Germinal center (tissue), 1 donor: Measurements from ENCODE around the gene A4GNT.
A peak's percentile ranks its signal among the peaks of the same experiment; 100 is the strongest.
"Not testable (repeated sequence)": the region's sequence is repeated elsewhere in the genome, so short reads cannot be mapped to it uniquely, and the experiment has no call there.

Experiments used
- DNase-seq: peaks from one replicate; pipeline ENCODE4 v3.0.0; 2012; ENCODE audit warnings: mixed read lengths, low spot score

A4GNT gene

DNA sequence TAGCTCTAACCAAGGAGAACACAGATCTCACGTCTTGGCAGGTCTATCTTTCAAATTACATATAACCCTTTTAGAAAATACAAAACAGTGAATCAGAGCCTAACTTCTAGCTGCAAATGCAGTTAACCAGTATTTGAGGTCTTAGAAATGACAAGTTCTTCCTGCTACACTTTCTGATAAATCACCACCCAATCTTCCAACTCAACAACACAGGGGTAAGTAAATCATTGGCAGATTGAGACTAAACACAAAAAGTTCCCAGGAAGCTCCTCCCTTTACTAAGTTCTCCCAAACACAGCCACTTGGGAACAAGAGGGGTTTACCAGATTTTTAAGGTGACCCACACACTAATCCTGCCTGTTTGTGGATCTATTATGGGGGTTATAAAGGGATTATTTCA, at the start of gene A4GNT:
Gene A4GNT, minus strand, starts transcription at position 152 of the 400 bp plus-strand sequence. CDS start 1,134 bp downstream, outside the sequence.
- DNase-seq, result no peak

DNA sequence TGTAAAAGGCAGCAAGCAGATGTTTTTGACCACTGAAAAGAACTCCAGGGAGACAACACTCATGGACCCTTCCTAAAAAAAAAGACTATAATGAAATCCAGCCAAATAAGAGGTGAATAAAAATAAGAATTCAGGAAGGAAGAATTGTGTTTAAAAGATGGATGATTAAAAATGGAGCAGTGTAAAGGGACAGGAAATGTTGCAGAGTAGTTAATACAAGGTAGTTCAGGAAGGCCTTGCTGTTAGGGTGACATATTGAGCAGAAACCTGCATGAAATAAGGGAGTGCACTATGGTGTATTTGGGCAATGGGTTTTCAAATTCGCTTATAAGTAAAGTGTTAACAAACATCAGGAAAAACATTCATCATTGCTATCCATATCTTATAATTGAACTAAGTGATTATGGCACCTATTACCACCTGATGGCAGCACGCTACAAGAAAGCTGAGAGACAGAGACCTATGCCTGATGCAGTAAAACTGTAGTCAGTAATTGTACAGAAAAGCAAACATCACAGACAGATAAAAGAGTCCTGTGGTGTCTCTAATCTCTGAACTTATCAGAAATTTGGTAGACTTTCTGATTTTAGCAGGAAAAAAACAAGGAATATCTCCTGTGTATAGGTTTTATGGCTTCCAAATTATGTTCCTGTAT, 48.3 kb upstream of the A4GNT start:
- DNase-seq, result peak; percentile 11

DNA sequence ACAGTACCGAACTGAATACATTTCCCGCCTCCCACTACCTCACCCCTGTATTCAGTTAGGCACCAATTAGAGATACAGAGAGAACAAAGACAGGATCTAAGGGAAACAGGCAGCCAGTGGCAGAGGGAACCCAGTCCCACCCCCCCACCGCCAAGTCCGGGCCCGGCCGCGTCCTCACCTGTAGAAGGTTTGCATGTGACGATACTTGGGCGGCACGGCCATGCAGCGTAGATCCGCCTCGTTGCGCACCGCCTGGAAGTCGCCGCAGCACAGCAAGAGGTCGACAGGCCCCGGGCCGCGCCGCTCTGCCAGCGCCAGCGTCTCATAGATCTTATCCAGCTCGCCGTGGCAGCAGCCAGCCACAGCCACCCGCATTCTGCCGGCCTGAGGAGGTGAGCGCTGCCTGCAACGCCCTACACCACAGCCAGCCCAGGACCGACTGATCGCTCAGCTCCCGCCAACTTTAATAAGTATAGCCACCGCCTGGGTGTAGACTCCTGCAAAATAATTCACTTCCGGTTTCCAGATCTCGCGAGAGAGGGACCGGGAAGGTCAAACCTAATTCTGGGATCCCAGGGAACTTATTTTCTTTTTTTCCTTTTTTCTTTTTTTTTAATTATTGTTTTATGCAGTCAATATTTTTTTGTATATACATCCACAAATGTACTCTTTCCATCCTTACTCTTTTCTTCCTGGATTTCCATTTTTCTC, 42.4 kb upstream of the A4GNT start, which contains the start of gene DBR1:
Gene DBR1, minus strand, starts transcription at position 501 of the 711 bp plus-strand sequence. Its CDS starts 126 bp downstream, at position 375.
- DNase-seq, result peak; percentile 63

DNA sequence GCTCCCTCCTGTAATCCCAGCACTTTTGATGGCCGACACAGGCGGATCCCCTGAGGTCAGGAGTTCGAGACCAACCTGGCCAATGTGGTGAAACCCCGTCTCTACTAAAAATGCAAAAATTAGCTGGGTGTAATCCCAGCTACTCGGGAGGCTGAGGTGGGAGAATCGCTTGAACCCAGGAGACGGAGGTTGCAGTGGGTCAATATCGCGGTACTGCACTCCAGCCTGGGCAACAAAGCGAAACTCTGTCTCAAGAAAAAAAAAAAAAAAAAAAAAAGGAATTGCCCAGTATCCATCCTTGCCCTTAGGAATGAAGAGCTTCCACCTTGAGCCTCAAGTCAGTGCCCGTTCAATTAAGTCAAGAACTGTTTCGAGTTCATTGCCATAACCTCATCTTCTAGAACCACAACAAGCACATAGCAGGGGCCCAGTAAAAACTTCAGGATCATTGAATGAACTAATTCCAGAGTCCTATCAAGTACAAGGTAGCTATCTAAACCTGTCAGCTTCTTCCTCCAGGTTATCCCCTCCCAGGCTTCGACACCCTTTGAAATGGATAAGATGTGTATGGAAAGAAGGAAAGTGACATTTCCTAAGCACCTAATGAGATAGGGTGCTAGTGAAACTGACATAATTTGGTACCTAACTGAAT, 41.7 kb upstream of the A4GNT start:
- DNase-seq, result no peak

DNA sequence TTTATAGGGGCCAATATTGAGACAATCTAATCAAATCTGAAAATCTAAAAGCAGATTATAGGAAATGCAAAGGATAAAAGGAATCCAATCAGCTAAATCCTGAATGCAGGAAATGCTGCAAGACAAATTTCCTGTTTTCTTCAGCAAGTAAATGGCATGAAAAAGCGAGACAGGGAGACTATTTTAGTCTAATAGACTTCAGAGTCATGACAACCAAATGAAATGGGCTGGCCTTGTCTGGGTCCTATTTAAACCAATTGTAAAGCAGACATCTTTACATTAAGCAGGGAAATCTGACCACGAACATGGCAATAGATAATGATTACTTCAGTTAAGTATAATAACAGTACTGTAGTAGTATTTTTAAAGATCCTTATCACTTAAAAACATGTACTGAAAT, 40.4 kb upstream of the A4GNT start:
- DNase-seq, result no peak

DNA sequence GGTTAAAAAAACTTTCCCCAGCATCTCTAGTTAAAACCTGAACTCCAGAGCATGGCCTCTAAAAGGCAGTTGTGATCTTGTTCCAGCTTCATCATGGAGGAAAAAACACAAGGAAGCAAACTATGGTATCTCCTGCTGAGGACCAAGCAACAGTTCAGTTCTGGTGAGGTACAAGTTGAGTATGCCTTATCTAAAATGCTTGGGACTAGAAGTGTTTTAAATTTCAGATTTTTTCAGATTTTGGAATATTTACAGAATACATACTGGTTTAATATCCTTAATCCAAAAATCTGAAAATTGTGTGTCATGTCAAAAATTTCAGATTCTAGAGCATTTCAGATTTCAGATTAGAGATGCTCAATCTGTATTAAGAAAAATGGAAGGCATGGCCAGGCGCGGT, 32.9 kb upstream of the A4GNT start:
- no peak for DNase-seq

DNA sequence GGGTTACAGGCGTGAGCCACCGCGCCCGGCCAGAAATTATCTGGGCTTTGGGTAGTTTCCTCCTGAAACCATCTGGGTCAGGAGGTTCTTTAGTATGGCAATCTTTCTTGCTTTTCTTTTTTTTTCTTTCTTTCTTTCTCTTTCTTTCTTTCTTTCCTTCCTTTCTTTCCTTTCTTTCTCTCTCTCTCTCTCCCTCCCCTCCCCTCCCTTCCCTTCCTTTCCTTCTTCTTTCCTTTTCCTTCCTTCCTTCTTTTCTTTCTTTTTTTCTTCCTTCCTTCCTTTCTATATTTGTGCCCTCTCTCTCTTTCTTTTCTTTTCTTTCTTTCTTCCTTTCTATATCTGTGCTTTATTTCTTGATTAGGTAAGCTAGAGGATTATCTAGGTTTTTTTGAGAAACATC, 25.6 kb upstream of the A4GNT start:
- DNase-seq, result no peak

DNA sequence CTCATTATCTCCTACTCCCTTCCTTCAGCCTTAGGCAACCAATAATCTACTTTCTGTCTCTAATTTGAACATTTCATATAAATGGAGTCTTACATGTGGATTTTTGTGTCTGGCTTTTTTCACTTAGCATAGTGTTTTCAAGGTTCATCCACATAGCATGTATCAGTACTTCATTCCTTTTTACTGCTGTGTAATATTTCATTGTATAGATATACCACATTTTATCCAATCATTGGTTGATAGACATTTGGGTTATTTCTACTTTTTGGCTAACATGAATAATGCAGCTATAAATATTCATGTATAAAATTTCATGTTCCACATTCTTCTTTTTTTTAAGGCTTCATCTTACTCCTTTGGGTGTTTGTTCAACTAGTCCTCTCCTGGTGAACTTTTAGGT, 22.3 kb upstream of the A4GNT start:
- DNase-seq, result no peak

DNA sequence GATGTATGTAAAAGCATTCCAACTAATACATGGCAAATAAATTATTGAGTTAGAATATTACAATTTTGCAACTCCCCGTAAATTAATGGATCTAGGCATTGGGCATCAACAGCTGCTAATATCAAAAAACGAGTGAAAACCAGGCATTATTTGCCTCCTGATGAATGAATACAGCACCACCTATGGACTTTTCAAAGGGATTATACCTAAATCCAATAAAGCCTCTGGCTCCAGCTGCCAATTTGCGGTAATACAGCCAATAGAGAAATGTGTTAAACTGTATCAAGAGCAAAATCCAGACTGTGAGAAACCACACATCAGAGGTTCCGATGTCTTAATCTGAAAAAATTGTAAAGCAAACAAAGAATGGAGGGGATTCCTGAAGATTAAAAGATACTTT, 16.3 kb upstream of the A4GNT start:
- no peak for DNase-seq

DNA sequence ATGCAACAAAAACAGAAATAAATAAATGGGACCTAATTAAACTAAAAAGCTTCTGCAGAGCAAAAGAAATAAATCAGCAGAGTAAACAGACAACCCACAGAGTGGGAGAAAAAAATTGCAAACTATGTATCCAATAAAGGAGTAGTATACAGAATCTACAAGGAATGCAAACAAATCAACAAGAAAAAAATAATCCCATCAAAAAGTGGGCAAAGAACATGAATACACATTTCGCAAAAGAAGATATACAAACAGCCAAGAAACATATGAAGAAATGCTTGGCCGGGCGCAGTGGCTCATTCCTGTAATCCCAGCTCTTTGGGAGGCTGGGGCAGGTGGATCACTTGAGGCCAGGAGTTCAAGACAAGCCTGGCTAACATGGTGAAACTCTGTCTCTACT, 10.0 kb upstream of the A4GNT start:
- DNase-seq, result not testable (repeated sequence)

DNA sequence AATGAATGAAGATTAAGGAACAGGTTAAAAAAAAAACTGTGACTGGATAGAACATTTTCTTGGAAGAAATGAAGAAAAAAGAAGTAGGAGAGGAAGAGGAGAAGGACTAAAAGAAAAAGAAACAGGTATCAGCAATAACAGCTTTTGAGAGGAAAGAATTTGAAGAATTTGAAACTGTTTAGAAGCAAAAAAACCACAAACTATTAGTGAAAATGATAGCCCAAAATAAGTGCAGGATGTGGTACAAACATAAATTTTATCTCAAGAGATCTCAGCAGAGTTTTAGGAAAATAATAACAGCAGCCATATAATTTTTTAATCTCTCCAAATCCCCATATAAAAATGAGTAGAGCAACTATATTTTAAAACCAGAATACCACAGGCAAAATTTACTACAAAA, 8.8 kb upstream of the A4GNT start:
- DNase-seq, result no peak

DNA sequence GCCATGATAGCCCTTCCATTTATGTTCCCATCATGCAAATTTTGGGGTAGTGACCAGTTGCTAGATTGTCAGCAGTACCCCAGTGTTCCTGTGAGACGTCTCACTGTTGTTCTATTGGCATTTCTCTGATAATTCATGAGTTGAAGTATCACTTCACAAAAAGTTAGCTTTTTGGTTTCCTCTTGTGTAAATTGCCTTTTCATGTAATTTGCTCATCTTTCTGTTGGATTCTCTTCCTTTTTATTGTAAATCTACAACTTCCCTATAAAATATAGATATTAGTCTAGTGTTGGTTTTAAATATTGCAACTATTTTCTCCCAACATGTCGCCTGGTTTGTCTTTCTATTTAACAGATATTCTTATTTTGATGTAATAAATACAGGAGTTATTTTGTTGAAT, 7.5 kb upstream of the A4GNT start:
- DNase-seq, result no peak

DNA sequence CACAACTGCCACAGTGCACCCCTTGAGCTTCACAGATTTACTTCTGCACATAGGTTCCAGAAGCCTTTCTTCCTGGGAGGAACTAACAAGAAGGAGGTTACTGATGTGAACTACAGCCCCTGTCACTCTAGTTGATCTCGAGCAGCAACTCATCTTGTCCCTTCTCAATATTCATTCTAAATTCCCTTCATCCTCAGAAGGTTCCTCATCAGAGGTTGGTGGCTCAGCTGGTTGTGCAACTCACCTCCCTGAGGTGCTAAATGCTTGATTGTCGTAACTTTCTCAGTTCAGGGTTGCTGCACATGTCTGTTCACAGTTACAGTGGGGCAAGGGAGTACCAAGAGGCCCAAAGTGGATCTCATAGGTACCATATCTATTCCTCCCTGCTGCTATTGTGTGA, 5.7 kb upstream of the A4GNT start:
- no peak for DNase-seq

DNA sequence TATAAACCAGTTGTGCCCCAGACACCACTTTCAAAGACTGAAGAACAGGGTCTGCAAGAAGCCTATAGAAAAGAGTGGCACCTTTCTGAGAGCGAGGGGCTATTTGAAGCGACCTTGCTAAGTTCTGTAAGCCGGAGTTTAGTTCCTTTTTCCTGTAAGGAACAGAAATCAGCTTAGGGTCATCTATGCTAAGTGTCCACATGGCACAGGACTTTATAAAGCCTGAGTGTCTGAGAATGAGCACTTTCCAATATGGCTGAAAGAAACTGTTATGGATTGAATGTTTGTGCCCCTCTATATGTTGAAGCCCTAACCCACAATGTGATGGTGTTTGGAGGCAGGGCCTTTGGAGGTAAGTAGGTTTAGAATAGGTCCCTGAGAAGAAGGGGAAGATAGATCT, 4.0 kb upstream of the A4GNT start:
- DNase-seq, result no peak

DNA sequence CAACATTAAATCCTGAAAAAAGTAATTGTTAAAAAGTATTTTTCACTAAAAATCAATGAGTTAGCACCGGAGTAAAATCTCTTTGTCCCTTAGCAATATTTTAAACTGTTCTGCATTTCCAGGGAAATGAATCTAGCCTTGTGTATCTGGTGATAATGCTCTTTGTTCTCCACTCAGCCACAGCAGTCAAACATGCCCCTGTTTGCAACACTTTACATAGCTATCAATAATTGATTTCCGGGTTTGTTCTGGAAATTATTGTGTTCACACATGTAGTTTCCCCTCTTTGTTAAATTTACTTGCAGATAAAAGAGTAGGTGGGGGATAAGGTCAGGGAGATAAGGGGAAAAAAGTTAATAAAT, 3.6 kb upstream of the A4GNT start:
- no peak for DNase-seq

DNA sequence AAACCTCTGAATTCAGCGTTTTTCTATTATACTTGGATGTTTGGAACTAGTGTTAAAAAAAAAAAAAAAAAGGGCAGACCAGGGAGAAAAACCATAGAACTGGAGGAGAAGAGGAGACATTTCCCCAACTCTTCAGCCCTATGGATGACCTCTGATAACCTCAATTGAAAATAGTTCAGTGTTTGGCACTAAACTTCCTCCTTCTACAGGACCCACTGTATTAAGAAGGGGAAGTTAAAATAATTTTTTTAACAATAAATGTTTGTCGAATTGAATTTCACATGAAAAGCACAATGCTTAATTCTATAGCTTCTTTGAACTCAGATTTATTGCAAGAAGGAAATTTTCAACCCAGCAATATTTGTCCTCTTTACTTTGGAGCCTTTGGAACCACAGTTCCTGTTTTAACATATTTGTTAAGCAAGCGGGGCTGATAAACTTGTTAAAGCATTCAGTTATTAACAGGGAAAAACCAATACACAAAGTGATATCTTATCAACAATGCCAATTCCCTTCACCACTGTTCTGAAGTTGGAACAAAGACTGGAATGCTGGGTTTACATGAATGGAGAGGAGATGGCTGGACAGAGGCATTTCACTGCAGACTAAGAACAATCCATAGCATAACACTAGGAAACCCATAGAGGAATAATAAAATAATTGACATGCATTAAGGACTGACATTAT, 3.1 kb upstream of the A4GNT start:
- no peak for DNase-seq

DNA sequence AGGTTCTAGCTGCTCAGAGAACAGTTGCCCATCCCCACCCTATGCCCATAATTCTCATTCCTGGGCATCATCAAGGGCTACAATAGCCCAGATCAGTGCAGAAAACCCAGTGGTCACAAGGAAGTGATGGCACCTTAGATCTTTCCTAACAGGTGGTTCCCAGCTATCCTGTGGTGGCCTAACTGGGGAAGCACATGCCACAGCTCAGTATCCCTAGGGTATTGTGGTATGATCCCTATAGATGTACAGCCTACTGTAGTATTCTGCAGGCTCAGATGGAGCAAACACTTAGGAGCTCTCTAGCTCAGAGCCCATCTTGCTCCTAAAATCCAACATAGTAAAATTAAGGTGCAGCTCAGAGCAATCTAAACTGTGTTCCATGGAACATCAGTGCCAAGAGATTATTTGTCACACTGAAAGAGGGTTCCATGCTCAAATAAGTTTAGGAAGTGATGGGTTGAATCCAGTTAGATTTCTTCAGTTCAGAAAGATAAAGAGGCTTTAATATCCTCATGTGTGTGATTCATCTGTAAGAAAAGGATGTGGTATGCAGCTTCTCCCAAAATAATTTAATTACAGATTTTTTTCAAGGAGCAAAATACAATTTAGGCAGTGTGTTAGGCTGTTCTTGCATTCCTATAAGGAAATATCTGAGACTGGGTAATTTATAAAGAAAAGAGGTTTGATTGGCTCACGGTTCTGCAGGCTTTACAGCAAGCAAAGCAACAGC, 4.4 kb downstream of the A4GNT start:
- DNase-seq, result no peak

DNA sequence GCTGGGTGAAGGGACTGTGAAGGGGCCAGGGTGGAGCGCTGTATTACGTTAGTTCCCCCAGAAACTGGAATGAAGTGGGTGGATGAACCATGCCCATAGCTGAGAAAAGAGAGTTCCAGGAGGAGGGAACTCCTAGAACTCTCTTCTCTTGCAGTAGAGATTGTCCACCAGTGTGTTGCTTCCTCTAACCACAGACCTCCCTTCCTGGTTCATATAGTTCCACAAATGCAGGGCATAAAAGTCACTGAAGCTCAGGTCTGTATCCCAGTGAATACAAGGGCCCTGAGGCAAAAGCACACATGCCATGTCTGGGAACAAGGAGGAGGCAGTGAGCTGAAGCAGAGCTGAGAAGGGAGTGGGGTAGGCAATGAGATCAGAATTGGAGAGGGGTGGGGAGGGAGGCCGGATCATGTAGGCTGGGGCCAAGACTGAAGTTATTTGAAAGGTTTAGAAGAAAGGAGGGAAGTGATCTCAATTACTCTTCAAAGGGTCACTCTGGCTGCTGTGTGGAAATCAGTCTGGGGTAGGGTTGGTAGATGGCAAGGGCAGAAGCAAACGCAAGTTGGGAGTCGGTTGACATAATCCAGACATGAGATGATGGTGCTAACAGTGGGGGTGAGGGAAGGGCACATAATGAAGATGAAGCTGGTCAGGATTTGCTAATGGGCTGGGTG, 6.5 kb downstream of the A4GNT start:
- DNase-seq, result no peak

DNA sequence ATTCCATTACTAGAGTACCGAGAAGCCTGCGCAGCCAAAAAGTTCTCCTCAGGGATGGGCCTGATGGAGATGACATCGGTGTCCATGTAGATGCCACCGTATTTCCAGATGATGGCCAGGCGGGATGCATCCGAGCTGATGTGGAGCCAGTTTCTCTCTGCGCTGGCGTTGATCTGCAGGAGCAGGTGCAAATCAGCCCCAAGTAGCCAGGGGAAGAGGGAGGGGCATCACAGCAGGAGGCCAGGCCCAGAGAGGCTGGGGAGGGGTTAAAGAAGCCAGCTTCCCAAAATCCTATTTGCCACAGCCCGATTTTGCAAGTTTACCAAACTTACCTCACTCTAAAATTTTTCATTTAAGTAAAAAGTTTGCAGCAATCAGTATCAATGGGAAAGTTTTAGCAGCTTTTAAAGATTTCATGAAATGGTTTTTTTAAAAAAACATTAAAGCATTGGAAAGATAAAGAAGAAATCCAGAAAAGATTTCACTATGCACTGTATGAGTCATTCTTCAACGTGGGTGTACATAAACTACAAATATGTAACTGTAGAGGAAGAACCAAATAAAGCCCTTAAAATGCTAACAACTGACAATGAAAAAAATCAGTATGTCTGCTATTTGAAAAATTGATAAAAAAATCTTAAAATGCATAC, 7.4 kb downstream of the A4GNT start:
- DNase-seq, result no peak

DNA sequence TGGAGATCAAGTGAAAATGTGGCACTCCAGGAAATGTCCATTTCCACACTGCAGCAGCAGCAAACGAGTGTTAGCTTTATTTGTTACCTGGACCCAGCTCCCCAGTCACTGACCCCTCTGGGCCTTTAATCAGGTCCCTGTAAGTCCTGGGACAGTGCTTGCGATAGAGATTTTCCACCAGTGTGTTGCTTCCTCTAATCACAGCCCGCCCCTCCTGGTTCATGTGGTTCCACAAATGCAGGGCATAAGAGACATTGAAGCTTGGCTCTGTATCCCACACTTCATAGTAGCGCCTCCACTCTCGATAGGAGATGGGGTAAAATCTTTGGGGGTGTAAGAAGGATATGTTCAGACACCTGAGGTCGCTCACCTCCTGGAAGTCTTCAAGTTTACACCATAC, 8.0 kb downstream of the A4GNT start:
- DNase-seq, result no peak

DNA sequence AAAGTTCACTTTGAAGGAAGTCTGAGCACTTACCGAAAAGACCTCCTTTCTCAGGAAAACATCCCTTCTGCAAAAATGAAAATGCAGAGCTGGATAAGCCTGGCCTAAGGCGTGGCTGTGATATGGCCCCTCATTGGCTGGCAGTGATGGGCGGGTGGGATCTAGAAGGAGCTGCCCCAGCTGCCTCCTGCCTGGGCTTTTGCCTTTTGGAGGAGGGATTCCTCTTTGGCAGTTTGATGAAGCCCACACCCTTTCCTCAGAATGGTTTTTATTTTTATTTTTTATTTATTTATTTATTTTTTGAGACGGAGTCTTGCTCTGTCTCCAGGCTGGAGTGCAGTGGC, 12.8 kb downstream of the A4GNT start:
- DNase-seq, result no peak
